HG03159 (cell line): ENCODE data around the gene CACNA2D3.

Source experiments
- ATAC-seq: cut with Tn5 transposase; IDR thresholded peaks from one replicate; pipeline ENCODE4 v1.9.1; 2021; ENCODE audit warnings: mild to moderate bottlenecking, moderate library complexity; ENCODE audit not compliant: unreplicated experiment

Gene CACNA2D3

GRCh38 chr3:54126551-54126950 lies 4.2 kb downstream of the CACNA2D3 start:
- ATAC-seq = no peak

GRCh38 chr3:54127499-54128056 lies 5.2 kb downstream of the CACNA2D3 start:
- ATAC-seq = no peak

- no peak for ATAC-seq
Measured at GRCh38 chr3:54131026-54131605, 8.8 kb downstream of the CACNA2D3 start.

- ATAC-seq = no peak
Measured at GRCh38 chr3:54131890-54132289, 9.5 kb downstream of the CACNA2D3 start.

GRCh38 chr3:54132685-54133084 lies 10.3 kb downstream of the CACNA2D3 start:
- no peak for ATAC-seq

- no peak for ATAC-seq
Measured at GRCh38 chr3:54133196-54133595, 10.8 kb downstream of the CACNA2D3 start.

GRCh38 chr3:54134155-54134554 lies 11.8 kb downstream of the CACNA2D3 start:
- ATAC-seq = no peak

- no peak for ATAC-seq
Measured at GRCh38 chr3:54134713-54135112, 12.4 kb downstream of the CACNA2D3 start.

- ATAC-seq = no peak
Measured at GRCh38 chr3:54137311-54137710, 15.0 kb downstream of the CACNA2D3 start.

- ATAC-seq = no peak
Measured at GRCh38 chr3:54138937-54139547, 16.7 kb downstream of the CACNA2D3 start.

GRCh38 chr3:54139630-54140029 lies 17.3 kb downstream of the CACNA2D3 start:
- ATAC-seq = no peak

GRCh38 chr3:54144284-54144683 lies 21.9 kb downstream of the CACNA2D3 start:
- no peak for ATAC-seq

GRCh38 chr3:54146506-54147239 lies 24.3 kb downstream of the CACNA2D3 start:
- ATAC-seq = no peak

- no peak for ATAC-seq
Measured at GRCh38 chr3:54150864-54151467, 28.6 kb downstream of the CACNA2D3 start.

- no peak for ATAC-seq
Measured at GRCh38 chr3:54153477-54153876, 31.1 kb downstream of the CACNA2D3 start.

- no peak for ATAC-seq
Measured at GRCh38 chr3:54157860-54158259, 35.5 kb downstream of the CACNA2D3 start.

- ATAC-seq = no peak
Measured at GRCh38 chr3:54159917-54160316, 37.6 kb downstream of the CACNA2D3 start.

GRCh38 chr3:54163441-54163840 lies 41.1 kb downstream of the CACNA2D3 start:
- no peak for ATAC-seq

- ATAC-seq = no peak
Measured at GRCh38 chr3:54164192-54164975, 42.0 kb downstream of the CACNA2D3 start.

- no peak for ATAC-seq
Measured at GRCh38 chr3:54165865-54166264, 43.5 kb downstream of the CACNA2D3 start.

GRCh38 chr3:54167999-54168398 lies 45.6 kb downstream of the CACNA2D3 start:
- ATAC-seq = no peak
